Trophoblast cell (in vitro differentiated cells and primary cell): ENCODE results near the gene FBXO44.

Experiments
- DNase-seq, 2 donors: peaks; one replicate each; pipeline ENCODE4 v3.0.0-alpha.2; 2016
- H2AFZ ChIP-seq: 2 replicates; pipeline ENCODE4 v1.6.1; 2013; ENCODE audit warnings: low read length, moderate library complexity, mild to moderate bottlenecking; ENCODE audit not compliant: insufficient read depth, poor library complexity
- H2AK5ac ChIP-seq: 2 replicates; pipeline ENCODE4 v1.6.1; 2013; ENCODE audit warnings: mild to moderate bottlenecking, low read length
- H2BK120ac ChIP-seq: 2 replicates; pipeline ENCODE4 v1.6.1; 2013; ENCODE audit warnings: low read length, mild to moderate bottlenecking, moderate library complexity; ENCODE audit not compliant: insufficient read depth, poor library complexity
- H2BK12ac ChIP-seq: 2 replicates; pipeline ENCODE4 v1.6.1; 2013; ENCODE audit warnings: mild to moderate bottlenecking, low read length, moderate library complexity
- H2BK5ac ChIP-seq: 2 replicates; pipeline ENCODE4 v1.6.1; 2013; ENCODE audit warnings: low read length, low read depth, moderate library complexity, mild to moderate bottlenecking; ENCODE audit not compliant: poor library complexity
- H3K14ac ChIP-seq: 2 replicates; pipeline ENCODE4 v1.6.1; 2013; ENCODE audit warnings: mild to moderate bottlenecking, low read length
- H3K18ac ChIP-seq: 2 replicates; pipeline ENCODE4 v1.6.1; 2013; ENCODE audit warnings: mild to moderate bottlenecking, low read length
- H3K23ac ChIP-seq: 2 replicates; pipeline ENCODE4 v1.6.1; 2013; ENCODE audit warnings: low read length
- H3K27ac ChIP-seq: 2 replicates; pipeline ENCODE4 v1.5.1; 2013; ENCODE audit warnings: low read depth, mild to moderate bottlenecking, inconsistent platforms, low read length, moderate library complexity
- H3K27me3 ChIP-seq: 2 replicates; pipeline ENCODE4 v1.6.1; 2013; ENCODE audit warnings: inconsistent platforms, mild to moderate bottlenecking, low read length, moderate library complexity; ENCODE audit not compliant: insufficient read depth
- H3K36me3 ChIP-seq, 2 experiments: 1 replicate in 1 of 2; 2 replicates in 1 of 2; pipeline ENCODE4 v1.6.1; 2013; ENCODE audit warnings: low read length in 2 of 2, mild to moderate bottlenecking in 2 of 2, moderate library complexity in 1 of 2; ENCODE audit not compliant: insufficient read depth in 2 of 2, control insufficient read depth in 1 of 2
- H3K4ac ChIP-seq: 2 replicates; pipeline ENCODE4 v1.6.1; 2013; ENCODE audit warnings: low read depth, mild to moderate bottlenecking, low read length, moderate library complexity
- H3K4me1 ChIP-seq, 2 experiments: 1 replicate in 1 of 2; 2 replicates in 1 of 2; pipeline ENCODE4 v1.6.1; 2013; ENCODE audit warnings: low read length in 2 of 2, mild to moderate bottlenecking in 2 of 2, moderate library complexity in 1 of 2; ENCODE audit not compliant: insufficient read depth in 2 of 2, control insufficient read depth in 1 of 2
- H3K4me2 ChIP-seq: 2 replicates; pipeline ENCODE4 v1.6.1; 2013; ENCODE audit warnings: inconsistent platforms, mild to moderate bottlenecking, low read length, moderate library complexity
- H3K4me3 ChIP-seq: 2 replicates; pipeline ENCODE4 v1.5.1; 2013; ENCODE audit warnings: mild to moderate bottlenecking, low read depth, low read length, inconsistent platforms
- H3K79me1 ChIP-seq: one replicate; pipeline ENCODE4 v1.6.1; 2013; ENCODE audit warnings: low read length
- H3K79me2 ChIP-seq: 2 replicates; pipeline ENCODE4 v1.6.1; 2013; ENCODE audit warnings: low read length, mild to moderate bottlenecking; ENCODE audit not compliant: control insufficient read depth, insufficient read depth, poor library complexity
- H3K9ac ChIP-seq: 2 replicates; pipeline ENCODE4 v1.6.1; 2013; ENCODE audit warnings: mild to moderate bottlenecking, low read length
- H3K9me3 ChIP-seq: 2 replicates; pipeline ENCODE4 v1.6.1; 2013; ENCODE audit warnings: low read depth, mild to moderate bottlenecking, control low read depth, inconsistent platforms, low read length; ENCODE audit not compliant: insufficient read depth
- H4K12ac ChIP-seq: 2 replicates; pipeline ENCODE4 v1.6.1; 2013; ENCODE audit warnings: low read depth, mild to moderate bottlenecking, low read length, moderate library complexity
- H4K8ac ChIP-seq: 2 replicates; pipeline ENCODE4 v1.6.1; 2013; ENCODE audit warnings: low read depth, mild to moderate bottlenecking, low read length, moderate library complexity
- H4K91ac ChIP-seq: one replicate; pipeline ENCODE4 v1.6.1; 2013; ENCODE audit warnings: low read depth, mild to moderate bottlenecking, low read length, moderate library complexity
- WGBS: extraction: QIAGEN DNeasy Blood & Tissue Kit; methylation state at CpG from one replicate; pipeline ENCODE4 v1.1.7; 2013; ENCODE audit warnings: missing lambda C conversion rate; ENCODE audit not compliant: insufficient read length, insufficient coverage; ENCODE audit errors: extremely low coverage; 5-methylcytosine and 5-hydroxymethylcytosine counted together

The FBXO44 gene

GRCh38 chr1:11646317-11646716 lies 8.4 kb upstream of the FBXO44 start:
- Histone ChIP-seq H3K14ac (no peak overlapping the region), H3K9me3 (peaks cover 2% of the 10 kb centered on the region), H3K4me3 (no peak overlapping the region), H4K12ac (no peak overlapping the region), H3K4me2 (no peak overlapping the region), H3K4me1 (peaks cover 0 to 6% of the 10 kb centered on the region in 2 experiments), H3K27ac (no peak overlapping the region), H4K91ac (no peak overlapping the region), H3K79me2 (no peaks in the 10 kb centered on the region), H2BK5ac (no peak overlapping the region), H2BK120ac (no peak overlapping the region), H3K9ac (no peak overlapping the region), H4K8ac (no peak overlapping the region), H3K36me3 (no peaks in the 10 kb centered on the region), H3K79me1 (no peaks in the 10 kb centered on the region), H3K18ac (no peak overlapping the region), H2BK12ac (no peak overlapping the region), H3K23ac (no peak overlapping the region), H2AK5ac (no peak overlapping the region), H2AFZ (no peak overlapping the region), H3K4ac (no peak overlapping the region), H3K27me3 (no peaks in the 10 kb centered on the region)
- no peak for DNase-seq
- no CpG with 5 or more reads among the region's 9 CpGs for WGBS

- Histone ChIP-seq H4K12ac (no peak overlapping the region), H4K91ac (no peak overlapping the region), H2BK5ac (no peak overlapping the region), H3K4me1 (peaks cover 0 to 6% of the 10 kb centered on the region in 2 experiments), H3K18ac (no peak overlapping the region), H2AK5ac (no peak overlapping the region), H3K4ac (no peak overlapping the region), H2AFZ (no peak overlapping the region), H3K36me3 (no peaks in the 10 kb centered on the region), H3K79me2 (no peaks in the 10 kb centered on the region), H3K79me1 (no peaks in the 10 kb centered on the region), H4K8ac (no peak overlapping the region), H3K23ac (no peak overlapping the region), H3K27me3 (no peaks in the 10 kb centered on the region), H2BK120ac (no peak overlapping the region), H3K14ac (no peak overlapping the region), H3K4me3 (no peak overlapping the region), H3K9me3 (peaks cover 2% of the 10 kb centered on the region), H3K9ac (no peak overlapping the region), H3K4me2 (no peak overlapping the region), H3K27ac (no peak overlapping the region), H2BK12ac (no peak overlapping the region)
- DNase-seq, result no peak
- WGBS, result no CpG with 5 or more reads among the region's 7 CpGs
Measured at GRCh38 chr1:11647333-11647732, 7.3 kb upstream of the FBXO44 start.

GRCh38 chr1:11648039-11648438 lies 6.6 kb upstream of the FBXO44 start:
- Histone ChIP-seq H2BK12ac (no peak overlapping the region), H4K12ac (no peak overlapping the region), H3K4me1 (peaks cover 0 to 8% of the 10 kb centered on the region in 2 experiments), H3K9ac (no peak overlapping the region), H3K18ac (no peak overlapping the region), H2AK5ac (no peak overlapping the region), H4K91ac (no peak overlapping the region), H3K4me3 (no peak overlapping the region), H2BK120ac (no peak overlapping the region), H3K27ac (no peak overlapping the region), H3K4ac (no peak overlapping the region), H4K8ac (no peak overlapping the region), H2BK5ac (no peak overlapping the region), H2AFZ (no peak overlapping the region), H3K23ac (no peak overlapping the region), H3K79me1 (no peaks in the 10 kb centered on the region), H3K14ac (no peak overlapping the region), H3K9me3 (peaks cover 2% of the 10 kb centered on the region), H3K4me2 (no peak overlapping the region), H3K79me2 (no peaks in the 10 kb centered on the region), H3K27me3 (no peaks in the 10 kb centered on the region), H3K36me3 (no peaks in the 10 kb centered on the region)
- DNase-seq, result no peak
- no CpG with 5 or more reads among the region's 6 CpGs for WGBS

- no peak overlapping the region for H3K18ac ChIP-seq
- H2BK120ac ChIP-seq, result no peak overlapping the region
- H2AK5ac ChIP-seq, result no peak overlapping the region
- H4K8ac ChIP-seq, result no peak overlapping the region
- WGBS, result no CpG with 5 or more reads among the region's 30 CpGs
- H2AFZ ChIP-seq, result no peak overlapping the region
- H3K4me3 ChIP-seq, result no peak overlapping the region
- no peak overlapping the region for H3K27ac ChIP-seq
- no peak for DNase-seq
- no peak overlapping the region for H3K23ac ChIP-seq
- no peak overlapping the region for H2BK12ac ChIP-seq
- no peak overlapping the region for H4K12ac ChIP-seq
- no peaks in the 10 kb centered on the region for H3K36me3 ChIP-seq
- peaks cover 3% of the 10 kb centered on the region for H3K79me1 ChIP-seq
- no peak overlapping the region for H2BK5ac ChIP-seq
- H3K9me3 ChIP-seq, result peaks cover 2% of the 10 kb centered on the region
- H3K9ac ChIP-seq, result no peak overlapping the region
- no peak overlapping the region for H3K4me2 ChIP-seq
- no peaks in the 10 kb centered on the region for H3K79me2 ChIP-seq
- no peak overlapping the region for H3K4ac ChIP-seq
- no peak overlapping the region for H4K91ac ChIP-seq
- no peak overlapping the region for H3K14ac ChIP-seq
- no peaks in the 10 kb centered on the region for H3K27me3 ChIP-seq
- H3K4me1 ChIP-seq, result peaks cover 3 to 13% of the 10 kb centered on the region in 2 experiments
Measured at GRCh38 chr1:11648732-11649158, 5.9 kb upstream of the FBXO44 start.
